OCI-LY7 (cell line): ENCODE results near the gene ACOD1.

Experiments used
- EZH2phosphoT487 ChIP-seq: fragments of 200-600 bp; sonication (generic); IDR thresholded peaks from 2 replicates; pipeline ENCODE4 v1.6.1; 2018; ENCODE audit warnings: low read depth, borderline replicate concordance, mild to moderate bottlenecking, mixed run types, antibody characterized with exemption, low read length, moderate library complexity, mixed read lengths
- TF ChIP-seq, protein P1 (sequence below): fragments of 200-600 bp; sonication (generic); conservative IDR thresholded peaks from 2 replicates; pipeline ENCODE4 v1.5.1; 2014; ENCODE audit warnings: mild to moderate bottlenecking, antibody characterized with exemption, low read length, moderate library complexity, mixed read lengths

DNA sequence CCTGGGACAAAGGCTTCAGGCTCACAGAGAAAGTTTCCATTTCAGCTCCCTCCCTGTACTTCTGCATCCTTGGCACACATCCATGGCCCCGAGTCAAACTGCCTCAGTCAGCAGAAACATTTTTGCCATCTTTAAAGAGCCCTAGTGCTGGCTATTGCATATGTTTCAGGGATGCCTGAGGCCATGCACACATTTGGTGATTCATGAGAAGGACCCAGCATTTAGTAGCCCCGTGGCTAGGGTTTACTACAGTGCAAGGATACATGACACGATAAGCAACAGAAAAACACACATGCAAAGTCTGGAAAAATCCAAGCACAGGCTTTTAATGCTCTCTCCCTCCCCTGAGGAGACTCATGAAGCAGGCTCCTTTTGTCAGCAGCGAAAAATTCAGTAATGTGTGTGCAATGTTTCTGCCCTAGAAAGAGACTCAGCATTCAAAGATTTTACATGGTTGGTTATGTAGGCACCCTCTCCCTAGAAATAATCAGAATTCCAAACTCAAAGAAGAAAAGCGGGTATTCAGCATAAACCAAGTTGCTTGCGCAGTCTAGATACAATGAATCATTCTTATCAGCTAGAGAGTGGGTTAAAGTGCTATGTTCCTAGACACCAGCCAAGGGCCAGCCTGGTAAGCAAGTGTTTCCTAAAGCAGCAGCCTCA lies 17.6 kb downstream of the ACOD1 start:
- TF ChIP-seq, protein P1, sequence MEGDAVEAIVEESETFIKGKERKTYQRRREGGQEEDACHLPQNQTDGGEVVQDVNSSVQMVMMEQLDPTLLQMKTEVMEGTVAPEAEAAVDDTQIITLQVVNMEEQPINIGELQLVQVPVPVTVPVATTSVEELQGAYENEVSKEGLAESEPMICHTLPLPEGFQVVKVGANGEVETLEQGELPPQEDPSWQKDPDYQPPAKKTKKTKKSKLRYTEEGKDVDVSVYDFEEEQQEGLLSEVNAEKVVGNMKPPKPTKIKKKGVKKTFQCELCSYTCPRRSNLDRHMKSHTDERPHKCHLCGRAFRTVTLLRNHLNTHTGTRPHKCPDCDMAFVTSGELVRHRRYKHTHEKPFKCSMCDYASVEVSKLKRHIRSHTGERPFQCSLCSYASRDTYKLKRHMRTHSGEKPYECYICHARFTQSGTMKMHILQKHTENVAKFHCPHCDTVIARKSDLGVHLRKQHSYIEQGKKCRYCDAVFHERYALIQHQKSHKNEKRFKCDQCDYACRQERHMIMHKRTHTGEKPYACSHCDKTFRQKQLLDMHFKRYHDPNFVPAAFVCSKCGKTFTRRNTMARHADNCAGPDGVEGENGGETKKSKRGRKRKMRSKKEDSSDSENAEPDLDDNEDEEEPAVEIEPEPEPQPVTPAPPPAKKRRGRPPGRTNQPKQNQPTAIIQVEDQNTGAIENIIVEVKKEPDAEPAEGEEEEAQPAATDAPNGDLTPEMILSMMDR = no peak
- TF ChIP-seq EZH2phosphoT487 = no peak
